GM12864 (cell line): ENCODE measurements around the gene OR52I1.

Experiments used
- DNase-seq: peaks from one replicate; pipeline ENCODE4 v3.0.0-alpha.2; 2011; ENCODE audit warnings: low read depth
- H3K4me3 ChIP-seq: 2 replicates; pipeline ENCODE4 v1.5.1; 2011; ENCODE audit warnings: mild to moderate bottlenecking, low read depth, low read length, control low read depth
- TF ChIP-seq, protein P1 (sequence below): IDR thresholded peaks from 2 replicates; pipeline ENCODE4 v1.5.1; 2011; ENCODE audit warnings: low read depth, mild to moderate bottlenecking, moderate library complexity, low read length, control low read depth, inconsistent platforms; ENCODE audit errors: missing control alignments

OR52I1 gene, protein sequence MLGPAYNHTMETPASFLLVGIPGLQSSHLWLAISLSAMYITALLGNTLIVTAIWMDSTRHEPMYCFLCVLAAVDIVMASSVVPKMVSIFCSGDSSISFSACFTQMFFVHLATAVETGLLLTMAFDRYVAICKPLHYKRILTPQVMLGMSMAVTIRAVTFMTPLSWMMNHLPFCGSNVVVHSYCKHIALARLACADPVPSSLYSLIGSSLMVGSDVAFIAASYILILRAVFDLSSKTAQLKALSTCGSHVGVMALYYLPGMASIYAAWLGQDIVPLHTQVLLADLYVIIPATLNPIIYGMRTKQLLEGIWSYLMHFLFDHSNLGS

DNA sequence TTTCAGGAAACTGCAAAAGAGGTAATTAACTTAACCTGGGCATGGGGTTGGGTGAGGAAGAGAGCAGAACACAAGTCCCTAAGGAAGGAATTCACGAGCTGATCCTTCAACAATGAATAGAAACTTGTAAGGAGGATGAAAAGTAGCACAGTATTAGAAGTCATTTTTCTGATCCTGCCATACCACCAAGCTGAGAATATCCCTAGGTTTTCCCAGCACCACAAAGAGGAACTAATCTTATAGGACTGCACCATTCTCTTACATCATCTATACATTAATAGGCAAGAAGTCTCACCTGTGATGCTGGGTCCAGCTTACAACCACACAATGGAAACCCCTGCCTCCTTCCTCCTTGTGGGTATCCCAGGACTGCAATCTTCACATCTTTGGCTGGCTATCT is at the start of gene OR52I1:
Gene OR52I1, plus strand, starts transcription at position 301 of the 400 bp plus-strand sequence. Its CDS starts 0 bp downstream, at position 301.
- no peak for DNase-seq
- no peak within 1 kb of the TSS for H3K4me3 ChIP-seq
- TF ChIP-seq, protein P1, sequence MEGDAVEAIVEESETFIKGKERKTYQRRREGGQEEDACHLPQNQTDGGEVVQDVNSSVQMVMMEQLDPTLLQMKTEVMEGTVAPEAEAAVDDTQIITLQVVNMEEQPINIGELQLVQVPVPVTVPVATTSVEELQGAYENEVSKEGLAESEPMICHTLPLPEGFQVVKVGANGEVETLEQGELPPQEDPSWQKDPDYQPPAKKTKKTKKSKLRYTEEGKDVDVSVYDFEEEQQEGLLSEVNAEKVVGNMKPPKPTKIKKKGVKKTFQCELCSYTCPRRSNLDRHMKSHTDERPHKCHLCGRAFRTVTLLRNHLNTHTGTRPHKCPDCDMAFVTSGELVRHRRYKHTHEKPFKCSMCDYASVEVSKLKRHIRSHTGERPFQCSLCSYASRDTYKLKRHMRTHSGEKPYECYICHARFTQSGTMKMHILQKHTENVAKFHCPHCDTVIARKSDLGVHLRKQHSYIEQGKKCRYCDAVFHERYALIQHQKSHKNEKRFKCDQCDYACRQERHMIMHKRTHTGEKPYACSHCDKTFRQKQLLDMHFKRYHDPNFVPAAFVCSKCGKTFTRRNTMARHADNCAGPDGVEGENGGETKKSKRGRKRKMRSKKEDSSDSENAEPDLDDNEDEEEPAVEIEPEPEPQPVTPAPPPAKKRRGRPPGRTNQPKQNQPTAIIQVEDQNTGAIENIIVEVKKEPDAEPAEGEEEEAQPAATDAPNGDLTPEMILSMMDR = no peak

DNA sequence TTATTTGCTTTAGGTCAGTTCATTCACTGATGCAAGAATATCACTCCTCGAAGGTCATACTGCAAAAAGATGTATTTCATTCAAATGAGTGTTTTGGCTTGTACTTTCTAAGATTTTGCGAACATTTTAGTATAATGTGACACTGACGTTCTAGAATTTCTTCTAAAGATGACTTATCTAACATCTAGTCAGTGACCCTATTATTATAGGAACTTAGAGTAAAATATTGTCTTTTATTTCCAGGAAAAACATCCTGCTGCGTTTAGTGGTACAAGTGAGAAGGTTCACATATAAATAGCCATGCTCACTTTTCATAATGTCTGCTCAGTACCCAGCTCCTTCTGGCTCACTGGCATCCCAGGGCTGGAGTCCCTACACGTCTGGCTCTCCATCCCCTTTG is 48.9 kb upstream of the OR52I1 start, which contains the start of gene OR52M1:
Gene OR52M1, plus strand, starts transcription at position 301 of the 400 bp plus-strand sequence. Its CDS starts 0 bp downstream, at position 301.
- no peak within 1 kb of the TSS for H3K4me3 ChIP-seq
- TF ChIP-seq, protein P1 = no peak
- DNase-seq = no peak

DNA sequence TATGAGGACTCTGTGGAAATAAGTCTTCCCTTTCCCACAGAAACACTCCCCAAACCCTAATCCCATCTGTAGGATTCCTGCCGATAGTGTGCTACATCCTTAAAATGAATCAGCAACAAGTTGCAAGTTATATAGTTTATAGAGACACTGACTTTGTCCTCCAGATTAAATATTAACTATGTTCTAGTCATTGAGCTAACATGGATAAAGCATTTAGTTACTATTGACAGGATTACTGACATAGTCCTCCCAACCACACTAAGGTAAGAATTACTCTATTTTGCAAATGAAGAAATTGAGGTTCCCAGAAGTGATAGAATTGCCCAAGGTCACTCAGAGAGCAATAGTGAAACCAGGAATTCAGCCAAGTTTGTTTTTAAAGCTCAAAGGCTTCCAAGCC is 47.0 kb upstream of the OR52I1 start:
- TF ChIP-seq, protein P1 = no peak
- H3K4me3 ChIP-seq = no peak overlapping the region
- DNase-seq = no peak

DNA sequence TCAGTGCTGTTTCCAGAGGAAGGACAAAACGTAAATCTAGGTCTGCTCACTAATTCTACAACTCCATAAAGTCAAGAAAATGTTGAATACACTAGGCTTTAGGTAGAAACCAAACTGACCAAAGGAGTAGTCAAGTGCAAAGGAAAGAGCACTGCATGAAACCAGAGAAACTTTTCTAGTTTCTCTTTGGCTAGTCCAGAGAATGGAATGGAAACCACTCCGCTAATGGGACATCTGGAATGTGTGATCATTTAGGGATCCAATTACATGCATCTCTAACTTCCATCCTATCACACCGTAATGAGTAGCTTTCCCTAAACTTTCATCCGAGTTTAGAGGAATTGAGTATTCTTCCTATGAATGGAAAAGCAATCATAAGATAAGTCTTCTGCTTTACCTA is 46.4 kb upstream of the OR52I1 start:
- H3K4me3 ChIP-seq = no peak overlapping the region
- TF ChIP-seq, protein P1 = no peak
- no peak for DNase-seq

DNA sequence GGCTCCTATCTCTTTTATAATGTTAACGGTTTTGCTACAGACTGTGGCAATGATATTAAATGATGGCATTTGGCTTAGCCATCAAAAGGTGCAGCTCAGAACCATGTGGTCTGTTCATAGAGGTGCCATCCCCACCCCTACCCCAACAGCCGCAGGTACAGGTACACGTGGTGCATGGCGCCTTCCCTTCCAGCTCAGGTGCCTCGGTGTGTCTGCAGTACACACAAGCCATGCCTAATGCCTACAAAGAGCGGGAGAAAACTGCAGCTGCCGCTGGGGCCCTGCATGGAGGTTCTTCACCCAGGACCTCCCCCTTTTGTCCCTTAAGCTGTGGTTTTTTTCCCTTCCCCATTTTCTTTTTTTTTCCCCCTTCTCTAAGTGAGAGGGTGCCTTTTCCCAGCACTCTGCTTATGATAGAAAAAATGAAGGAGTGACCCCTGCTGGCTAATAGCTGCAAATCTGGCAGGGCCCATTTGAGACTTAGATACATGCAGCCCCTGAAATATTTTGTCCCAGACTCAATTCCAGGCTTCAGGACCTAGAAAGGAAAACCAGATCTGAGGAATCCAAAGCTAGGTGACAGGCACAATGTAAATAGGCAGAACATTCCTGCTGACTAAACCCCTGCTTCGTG is 42.4 kb upstream of the OR52I1 start:
- TF ChIP-seq, protein P1 = peak; percentile 44
- no peak overlapping the region for H3K4me3 ChIP-seq
- DNase-seq = no peak

DNA sequence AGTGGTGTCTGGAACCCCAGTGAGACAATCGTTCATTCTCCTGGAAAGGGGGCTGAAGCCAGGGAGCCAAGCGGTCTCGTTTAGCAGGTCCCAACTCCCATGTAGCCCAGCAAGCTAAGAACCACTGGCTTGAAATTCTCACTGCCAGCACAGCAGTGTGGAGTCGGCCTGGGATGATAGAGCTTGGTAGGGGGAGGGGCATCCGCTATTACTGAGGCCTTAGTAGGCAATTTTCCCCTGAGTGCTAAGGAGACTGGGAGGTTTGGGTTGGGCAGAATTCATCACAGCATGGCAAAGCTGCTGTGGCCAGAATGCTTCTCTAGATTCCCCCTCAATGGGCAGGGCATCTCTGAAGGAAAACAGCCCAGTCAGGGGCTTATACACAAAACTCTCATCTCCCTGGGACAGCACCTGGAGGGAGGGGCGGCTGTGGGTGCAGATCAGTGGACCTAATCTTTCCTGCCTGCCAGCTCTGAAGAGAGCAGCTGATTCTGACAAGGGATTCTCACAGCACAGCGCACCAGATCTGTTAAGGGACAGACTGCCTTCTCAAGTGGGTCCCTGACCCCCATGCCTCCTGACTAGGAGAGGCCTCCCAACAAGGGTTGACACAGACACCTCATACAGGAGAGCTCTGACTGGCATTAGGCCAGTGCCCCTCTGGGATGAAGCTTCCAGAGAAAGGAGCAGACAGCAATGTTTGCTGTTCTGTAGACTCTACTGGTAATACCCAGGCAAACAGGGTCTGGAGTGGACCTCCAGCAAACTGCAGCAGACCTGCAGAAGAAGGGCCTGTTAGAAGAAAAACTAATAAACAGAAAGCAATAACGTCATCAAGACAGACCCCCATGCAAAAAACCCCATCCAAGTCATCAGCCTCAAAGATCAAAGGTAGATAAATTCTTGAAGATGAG is 34.1 kb upstream of the OR52I1 start:
- TF ChIP-seq, protein P1 = no peak
- H3K4me3 ChIP-seq = no peak overlapping the region
- no peak for DNase-seq
